Mesenchymal stem cell (in vitro differentiated cells and primary cell): Measurements from ENCODE around the gene MYO5B.

ENCODE experiments used
- DNase-seq: peaks from one replicate; pipeline ENCODE4 v3.0.0-alpha.2; 2013
- H2AFZ ChIP-seq: one replicate; pipeline ENCODE4 v1.6.1; 2013; ENCODE audit warnings: low read depth, mild to moderate bottlenecking, control low read depth, inconsistent platforms, low read length, moderate library complexity
- H2AK5ac ChIP-seq: 2 replicates; pipeline ENCODE4 v1.6.1; 2013; ENCODE audit warnings: low read length, moderate library complexity, mild to moderate bottlenecking, inconsistent platforms; ENCODE audit not compliant: severe bottlenecking
- H2BK120ac ChIP-seq: one replicate; pipeline ENCODE4 v1.6.1; 2013; ENCODE audit warnings: low read depth, mild to moderate bottlenecking, inconsistent platforms, low read length, moderate library complexity
- H2BK12ac ChIP-seq, 2 experiments: one replicate each; pipeline ENCODE4 v1.6.1; 2013; ENCODE audit warnings: inconsistent platforms in 2 of 2, low read length in 2 of 2, mild to moderate bottlenecking in 2 of 2, moderate library complexity in 2 of 2, control low read depth in 1 of 2
- H2BK15ac ChIP-seq: one replicate; pipeline ENCODE4 v1.6.1; 2013; ENCODE audit warnings: mild to moderate bottlenecking, low read depth, inconsistent platforms; ENCODE audit not compliant: poor library complexity, severe bottlenecking
- H2BK5ac ChIP-seq: 2 replicates; pipeline ENCODE4 v1.6.1; 2013; ENCODE audit warnings: low read depth, mild to moderate bottlenecking, low read length, control low read depth, inconsistent platforms; ENCODE audit not compliant: poor library complexity, severe bottlenecking
- H3K14ac ChIP-seq, 2 experiments: one replicate each; pipeline ENCODE4 v1.6.1; 2013; ENCODE audit warnings: inconsistent platforms in 2 of 2, low read length in 2 of 2, control low read depth in 1 of 2, mild to moderate bottlenecking in 1 of 2, moderate library complexity in 1 of 2
- H3K18ac ChIP-seq, 2 experiments: one replicate each; pipeline ENCODE4 v1.6.1; 2013; ENCODE audit warnings: inconsistent platforms in 2 of 2, low read length in 2 of 2, control low read depth in 1 of 2, low read depth in 1 of 2, mild to moderate bottlenecking in 1 of 2
- H3K23ac ChIP-seq, 2 experiments: one replicate each; pipeline ENCODE4 v1.6.1; 2013; ENCODE audit warnings: inconsistent platforms in 2 of 2, low read length in 2 of 2, mild to moderate bottlenecking in 2 of 2, moderate library complexity in 2 of 2, control low read depth in 1 of 2
- H3K27ac ChIP-seq: 2 replicates; pipeline ENCODE4 v1.5.1; 2013; ENCODE audit warnings: mild to moderate bottlenecking, moderate library complexity, low read length, control low read depth, inconsistent platforms; ENCODE audit not compliant: poor library complexity, severe bottlenecking
- H3K27me3 ChIP-seq, 2 experiments: 2 replicates each; pipeline versions ENCODE4 v1.6.1 to v1.7.0; 2013; ENCODE audit warnings: low read length in 2 of 2, mild to moderate bottlenecking in 2 of 2, moderate library complexity in 2 of 2, control low read depth in 1 of 2, inconsistent platforms in 1 of 2; ENCODE audit not compliant: control insufficient read depth in 1 of 2, insufficient read depth in 1 of 2
- H3K36me3 ChIP-seq, 2 experiments: 2 replicates each; pipeline versions ENCODE4 v1.6.1 to v1.7.0; 2013; ENCODE audit warnings: low read length in 2 of 2, control low read depth in 1 of 2, inconsistent platforms in 1 of 2, low read depth in 1 of 2, mild to moderate bottlenecking in 1 of 2; ENCODE audit not compliant: insufficient read depth in 2 of 2, control insufficient read depth in 1 of 2
- H3K4ac ChIP-seq, 2 experiments: one replicate each; pipeline ENCODE4 v1.6.1; 2013; ENCODE audit warnings: inconsistent platforms in 2 of 2, low read length in 2 of 2, mild to moderate bottlenecking in 2 of 2, moderate library complexity in 2 of 2, control low read depth in 1 of 2, low read depth in 1 of 2
- H3K4me1 ChIP-seq: 2 replicates; pipeline ENCODE4 v1.6.1; 2013; ENCODE audit warnings: low read depth, low read length, control low read depth; ENCODE audit not compliant: control insufficient read depth, insufficient read depth
- H3K4me2 ChIP-seq: 2 replicates; pipeline ENCODE4 v1.6.1; 2013; ENCODE audit warnings: low read length, mild to moderate bottlenecking, inconsistent platforms; ENCODE audit not compliant: poor library complexity, severe bottlenecking
- H3K4me3 ChIP-seq, 2 experiments: 2 replicates each; pipeline versions ENCODE4 v1.5.1 to v1.7.0; 2013; ENCODE audit warnings: low read length in 2 of 2, mild to moderate bottlenecking in 2 of 2, control low read depth in 1 of 2, low read depth in 1 of 2; ENCODE audit not compliant: insufficient read depth in 1 of 2
- H3K79me1 ChIP-seq: replicated peaks from 2 replicates; pipeline ENCODE4 v1.6.1; 2013; ENCODE audit warnings: mild to moderate bottlenecking, control low read depth, low read length, inconsistent platforms; ENCODE audit not compliant: poor library complexity, severe bottlenecking
- H3K9ac ChIP-seq: 2 replicates; pipeline ENCODE4 v1.7.0; 2013; ENCODE audit warnings: mild to moderate bottlenecking, low read length, moderate library complexity
- H3K9me3 ChIP-seq: 2 replicates; pipeline ENCODE4 v1.7.0; 2013; ENCODE audit warnings: mild to moderate bottlenecking, low read length; ENCODE audit not compliant: control insufficient read depth
- H4K8ac ChIP-seq: one replicate; pipeline ENCODE4 v1.6.1; 2013; ENCODE audit warnings: inconsistent platforms, mild to moderate bottlenecking, low read length, moderate library complexity
- H4K91ac ChIP-seq: one replicate; pipeline ENCODE4 v1.6.1; 2013; ENCODE audit warnings: mild to moderate bottlenecking, low read length, inconsistent platforms
- WGBS: methylation state at CpG from one replicate; pipeline ENCODE4 v1.1.7; 2013; ENCODE audit warnings: mixed read lengths; 5-methylcytosine and 5-hydroxymethylcytosine counted together

The MYO5B gene

DNA sequence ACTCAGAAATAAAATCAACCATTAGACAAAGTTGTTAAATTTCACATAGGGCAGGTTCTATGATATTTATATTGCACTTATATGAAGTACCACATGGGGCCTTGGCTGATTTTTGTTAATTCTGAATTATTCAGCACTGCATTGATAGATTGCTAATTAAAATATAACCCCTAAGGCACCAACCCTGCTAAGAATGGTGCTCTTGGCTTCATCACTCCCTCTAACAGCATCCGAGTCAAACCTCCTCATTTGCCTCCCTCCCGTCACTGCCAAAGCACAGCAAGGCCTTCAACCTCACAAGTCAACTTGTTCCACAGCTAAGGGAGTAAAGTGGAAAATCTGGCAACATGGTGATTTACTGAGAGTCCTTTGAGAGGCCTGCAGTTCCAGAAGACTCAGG is 27.0 kb downstream of the MYO5B start:
- no peaks in the 10 kb centered on the region for H3K4me1 ChIP-seq
- no CpG with 5 or more reads among the region's 2 CpGs for WGBS

GRCh38 chr18:50166901-50167300 is 28.0 kb downstream of the MYO5B start:
- H3K4me2 ChIP-seq: no peak overlapping the region
- H3K4me1 ChIP-seq: no peaks in the 10 kb centered on the region
- no peak overlapping the region for H3K27ac ChIP-seq
- H3K9me3 ChIP-seq: no peaks in the 10 kb centered on the region
- H3K4ac ChIP-seq: no peak overlapping the region
- 79% methylated on average over 3 of the region's 3 CpGs for WGBS
- no peak overlapping the region for H2BK15ac ChIP-seq
- H3K79me1 ChIP-seq: no peaks in the 10 kb centered on the region
- no peak overlapping the region for H4K91ac ChIP-seq
- H3K4me3 ChIP-seq: no peak overlapping the region
- no peak for DNase-seq
- H3K9ac ChIP-seq: no peak overlapping the region
- H3K23ac ChIP-seq: no peak overlapping the region
- H3K27me3 ChIP-seq: peaks cover 22 to 30% of the 10 kb centered on the region in 2 experiments
- H2AFZ ChIP-seq: no peak overlapping the region
- H2BK12ac ChIP-seq: no peak overlapping the region
- no peak overlapping the region for H2BK5ac ChIP-seq
- no peak overlapping the region for H2AK5ac ChIP-seq
- no peaks in the 10 kb centered on the region for H3K36me3 ChIP-seq
- H3K14ac ChIP-seq: no peak overlapping the region
- H2BK120ac ChIP-seq: no peak overlapping the region
- H3K18ac ChIP-seq: no peak overlapping the region
- no peak overlapping the region for H4K8ac ChIP-seq

More for the DNA sequence above, 27.0 kb downstream of the MYO5B start:
- H3K14ac ChIP-seq: no peak overlapping the region
- no peak overlapping the region for H3K23ac ChIP-seq
- no peak overlapping the region for H2AFZ ChIP-seq
- no peaks in the 10 kb centered on the region for H3K79me1 ChIP-seq
- H3K4me2 ChIP-seq: no peak overlapping the region
- no peak overlapping the region for H2BK12ac ChIP-seq
- no peak overlapping the region for H2BK5ac ChIP-seq
- no peak overlapping the region for H4K8ac ChIP-seq
- H3K9ac ChIP-seq: no peak overlapping the region
- no peak for DNase-seq
- H3K27me3 ChIP-seq: peaks cover 18 to 25% of the 10 kb centered on the region in 2 experiments
- no peak overlapping the region for H2BK120ac ChIP-seq
- no peak overlapping the region for H2AK5ac ChIP-seq
- no peak overlapping the region for H3K27ac ChIP-seq
- H4K91ac ChIP-seq: no peak overlapping the region
- no peak overlapping the region for H3K4ac ChIP-seq
- no peaks in the 10 kb centered on the region for H3K36me3 ChIP-seq
- no peak overlapping the region for H3K18ac ChIP-seq
- H3K4me3 ChIP-seq: no peak overlapping the region
- H3K9me3 ChIP-seq: no peaks in the 10 kb centered on the region
- H2BK15ac ChIP-seq: no peak overlapping the region

GRCh38 chr18:50163505-50163904 is 31.4 kb downstream of the MYO5B start:
- no peak overlapping the region for H3K23ac ChIP-seq

GRCh38 chr18:50162486-50163304 is 32.3 kb downstream of the MYO5B start:
- H3K4me1 ChIP-seq: no peaks in the 10 kb centered on the region
- WGBS: 54% methylated on average over 9 of the region's 9 CpGs
- H2BK12ac ChIP-seq: no peak overlapping the region

More at GRCh38 chr18:50163505-50163904, 31.4 kb downstream of the MYO5B start:
- Histone ChIP-seq H3K4me1 (no peaks in the 10 kb centered on the region), H2AFZ (no peak overlapping the region), H2BK5ac (no peak overlapping the region), H2BK15ac (no peak overlapping the region), H3K9me3 (no peaks in the 10 kb centered on the region), H3K4ac (no peak overlapping the region), H3K18ac (no peak overlapping the region), H3K27me3 (peaks cover 40% of the 10 kb centered on the region in 2 experiments), H4K8ac (no peak overlapping the region), H3K14ac (no peak overlapping the region), H2AK5ac (no peak overlapping the region), H3K27ac (no peak overlapping the region), H3K9ac (no peak overlapping the region), H3K79me1 (no peaks in the 10 kb centered on the region), H2BK120ac (no peak overlapping the region), H4K91ac (no peak overlapping the region), H3K4me3 (no peak overlapping the region), H3K36me3 (no peaks in the 10 kb centered on the region), H2BK12ac (no peak overlapping the region), H3K4me2 (no peak overlapping the region)
- 94% methylated on average over 1 of the region's 1 CpG for WGBS
- no peak for DNase-seq

More at GRCh38 chr18:50162486-50163304, 32.3 kb downstream of the MYO5B start:
- no peak overlapping the region for H3K9ac ChIP-seq
- H3K9me3 ChIP-seq: no peaks in the 10 kb centered on the region
- H3K4me2 ChIP-seq: no peak overlapping the region
- H2BK120ac ChIP-seq: no peak overlapping the region
- no peak overlapping the region for H2BK15ac ChIP-seq
- no peak overlapping the region for H3K4me3 ChIP-seq
- no peak overlapping the region for H2BK5ac ChIP-seq
- H2AK5ac ChIP-seq: no peak overlapping the region
- H4K91ac ChIP-seq: no peak overlapping the region
- no peak overlapping the region for H2AFZ ChIP-seq
- no peaks in the 10 kb centered on the region for H3K79me1 ChIP-seq
- no peak overlapping the region for H3K4ac ChIP-seq
- no peak for DNase-seq
- H3K27me3 ChIP-seq: peaks cover 37 to 45% of the 10 kb centered on the region in 2 experiments
- no peak overlapping the region for H4K8ac ChIP-seq
- H3K14ac ChIP-seq: no peak overlapping the region
- no peak overlapping the region for H3K18ac ChIP-seq
- no peak overlapping the region for H3K23ac ChIP-seq
- H3K36me3 ChIP-seq: no peaks in the 10 kb centered on the region
- H3K27ac ChIP-seq: no peak overlapping the region
